HepG2 (cell line): Measurements from ENCODE around the gene MYCT1.

Source experiments
- ARNT ChIP-seq: fragments of 450-650 bp; IDR thresholded peaks from 2 replicates; pipeline ENCODE4 v1.6.1; 2017
- CAMTA2 ChIP-seq: sonication (generic); formaldehyde crosslinking; IDR thresholded peaks from 2 replicates; pipeline ENCODE4 v1.4.0; 2020; ENCODE audit warnings: mild to moderate bottlenecking, missing genetic modification reagents, borderline replicate concordance
- JDP2 ChIP-seq: sonication (generic); formaldehyde crosslinking; IDR thresholded peaks from 2 replicates; pipeline ENCODE4 v1.8.1; 2022; ENCODE audit warnings: missing genetic modification reagents, borderline replicate concordance
- NFYB ChIP-seq: sonication (generic); formaldehyde crosslinking; IDR thresholded peaks from 2 replicates; pipeline ENCODE4 v1.4.0; 2020; ENCODE audit warnings: missing genetic modification reagents
- RBFOX2 ChIP-seq: fragments of 200-400 bp; formaldehyde crosslinking; IDR thresholded peaks from 2 replicates; pipeline ENCODE4 v1.6.1; 2017; ENCODE audit warnings: low read depth, mild to moderate bottlenecking, low read length
- ZNF263 ChIP-seq: sonication (generic); formaldehyde crosslinking; IDR thresholded peaks from 2 replicates; pipeline ENCODE4 v1.4.0; 2020; ENCODE audit warnings: missing genetic modification reagents
- ZNF670 ChIP-seq: sonication (generic); formaldehyde crosslinking; IDR thresholded peaks from 2 replicates; pipeline ENCODE4 v1.8.0; 2022; ENCODE audit warnings: mild to moderate bottlenecking, missing genetic modification reagents, borderline replicate concordance
- ZNF768 ChIP-seq: sonication (generic); formaldehyde crosslinking; IDR thresholded peaks from 2 replicates; pipeline ENCODE4 v1.4.0; 2020; ENCODE audit warnings: missing genetic modification reagents
- TF ChIP-seq, protein P1 (sequence below): sonication (generic); formaldehyde crosslinking; IDR thresholded peaks from 2 replicates; pipeline ENCODE4 v1.5.0; 2020; ENCODE audit warnings: mild to moderate bottlenecking, missing genetic modification reagents, borderline replicate concordance
- TF ChIP-seq, protein P2 (sequence below): sonication (generic); formaldehyde crosslinking; IDR thresholded peaks from 2 replicates; pipeline ENCODE4 v1.5.0; 2020; ENCODE audit warnings: missing genetic modification reagents
- TF ChIP-seq, protein P3 (sequence below): sonication (generic); formaldehyde crosslinking; IDR thresholded peaks from 2 replicates; pipeline ENCODE4 v1.4.0; 2020; ENCODE audit warnings: missing genetic modification reagents, borderline replicate concordance

DNA sequence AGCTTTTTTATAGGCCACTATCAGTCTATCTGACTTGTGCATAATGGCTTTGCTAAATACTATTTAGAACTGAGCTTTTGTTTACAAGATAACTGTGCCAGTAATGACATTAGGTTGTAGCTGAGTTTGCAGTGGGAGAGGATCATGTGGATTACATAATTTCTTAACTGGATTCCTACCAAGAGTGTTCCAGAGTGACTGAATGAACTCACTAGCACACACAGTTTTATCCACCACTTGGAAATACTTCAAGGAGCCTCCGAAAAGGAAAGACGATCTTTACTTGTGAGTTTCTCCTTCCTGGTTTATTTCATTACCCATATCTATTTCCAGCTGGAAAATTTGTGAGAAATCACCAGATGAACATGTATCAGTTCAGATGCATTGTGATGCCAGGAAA is 49.6 kb upstream of the MYCT1 start:
- TF ChIP-seq ZNF670 (no peak), ZNF263 (CRISPR knock-in tag) (no peak), JDP2 (CRISPR knock-in tag) (no peak), ZNF768 (no peak), ARNT (no peak), CAMTA2 (no peak), NFYB (no peak), RBFOX2 (no peak)
- TF ChIP-seq, protein P1, sequence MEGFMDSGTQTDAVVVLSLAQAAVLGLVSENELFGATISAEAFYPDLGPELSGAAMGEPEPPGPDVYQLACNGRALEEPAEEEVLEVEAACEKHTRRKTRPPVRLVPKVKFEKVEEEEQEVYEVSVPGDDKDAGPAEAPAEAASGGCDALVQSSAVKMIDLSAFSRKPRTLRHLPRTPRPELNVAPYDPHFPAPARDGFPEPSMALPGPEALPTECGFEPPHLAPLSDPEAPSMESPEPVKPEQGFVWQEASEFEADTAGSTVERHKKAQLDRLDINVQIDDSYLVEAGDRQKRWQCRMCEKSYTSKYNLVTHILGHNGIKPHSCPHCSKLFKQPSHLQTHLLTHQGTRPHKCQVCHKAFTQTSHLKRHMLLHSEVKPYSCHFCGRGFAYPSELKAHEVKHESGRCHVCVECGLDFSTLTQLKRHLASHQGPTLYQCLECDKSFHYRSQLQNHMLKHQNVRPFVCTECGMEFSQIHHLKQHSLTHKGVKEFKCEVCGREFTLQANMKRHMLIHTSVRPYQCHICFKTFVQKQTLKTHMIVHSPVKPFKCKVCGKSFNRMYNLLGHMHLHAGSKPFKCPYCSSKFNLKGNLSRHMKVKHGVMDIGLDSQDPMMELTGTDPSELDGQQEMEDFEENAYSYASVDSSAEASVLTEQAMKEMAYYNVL (CRISPR knock-in tag), result no peak
- TF ChIP-seq, protein P2, sequence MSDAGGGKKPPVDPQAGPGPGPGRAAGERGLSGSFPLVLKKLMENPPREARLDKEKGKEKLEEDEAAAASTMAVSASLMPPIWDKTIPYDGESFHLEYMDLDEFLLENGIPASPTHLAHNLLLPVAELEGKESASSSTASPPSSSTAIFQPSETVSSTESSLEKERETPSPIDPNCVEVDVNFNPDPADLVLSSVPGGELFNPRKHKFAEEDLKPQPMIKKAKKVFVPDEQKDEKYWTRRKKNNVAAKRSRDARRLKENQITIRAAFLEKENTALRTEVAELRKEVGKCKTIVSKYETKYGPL (CRISPR knock-in tag), result no peak
- TF ChIP-seq, protein P3, sequence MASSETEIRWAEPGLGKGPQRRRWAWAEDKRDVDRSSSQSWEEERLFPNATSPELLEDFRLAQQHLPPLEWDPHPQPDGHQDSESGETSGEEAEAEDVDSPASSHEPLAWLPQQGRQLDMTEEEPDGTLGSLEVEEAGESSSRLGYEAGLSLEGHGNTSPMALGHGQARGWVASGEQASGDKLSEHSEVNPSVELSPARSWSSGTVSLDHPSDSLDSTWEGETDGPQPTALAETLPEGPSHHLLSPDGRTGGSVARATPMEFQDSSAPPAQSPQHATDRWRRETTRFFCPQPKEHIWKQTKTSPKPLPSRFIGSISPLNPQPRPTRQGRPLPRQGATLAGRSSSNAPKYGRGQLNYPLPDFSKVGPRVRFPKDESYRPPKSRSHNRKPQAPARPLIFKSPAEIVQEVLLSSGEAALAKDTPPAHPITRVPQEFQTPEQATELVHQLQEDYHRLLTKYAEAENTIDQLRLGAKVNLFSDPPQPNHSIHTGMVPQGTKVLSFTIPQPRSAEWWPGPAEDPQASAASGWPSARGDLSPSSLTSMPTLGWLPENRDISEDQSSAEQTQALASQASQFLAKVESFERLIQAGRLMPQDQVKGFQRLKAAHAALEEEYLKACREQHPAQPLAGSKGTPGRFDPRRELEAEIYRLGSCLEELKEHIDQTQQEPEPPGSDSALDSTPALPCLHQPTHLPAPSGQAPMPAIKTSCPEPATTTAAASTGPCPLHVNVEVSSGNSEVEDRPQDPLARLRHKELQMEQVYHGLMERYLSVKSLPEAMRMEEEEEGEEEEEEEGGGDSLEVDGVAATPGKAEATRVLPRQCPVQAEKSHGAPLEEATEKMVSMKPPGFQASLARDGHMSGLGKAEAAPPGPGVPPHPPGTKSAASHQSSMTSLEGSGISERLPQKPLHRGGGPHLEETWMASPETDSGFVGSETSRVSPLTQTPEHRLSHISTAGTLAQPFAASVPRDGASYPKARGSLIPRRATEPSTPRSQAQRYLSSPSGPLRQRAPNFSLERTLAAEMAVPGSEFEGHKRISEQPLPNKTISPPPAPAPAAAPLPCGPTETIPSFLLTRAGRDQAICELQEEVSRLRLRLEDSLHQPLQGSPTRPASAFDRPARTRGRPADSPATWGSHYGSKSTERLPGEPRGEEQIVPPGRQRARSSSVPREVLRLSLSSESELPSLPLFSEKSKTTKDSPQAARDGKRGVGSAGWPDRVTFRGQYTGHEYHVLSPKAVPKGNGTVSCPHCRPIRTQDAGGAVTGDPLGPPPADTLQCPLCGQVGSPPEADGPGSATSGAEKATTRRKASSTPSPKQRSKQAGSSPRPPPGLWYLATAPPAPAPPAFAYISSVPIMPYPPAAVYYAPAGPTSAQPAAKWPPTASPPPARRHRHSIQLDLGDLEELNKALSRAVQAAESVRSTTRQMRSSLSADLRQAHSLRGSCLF, result no peak
